OCI-LY1 (cell line): ENCODE data around the gene PGBD5.

ENCODE experiments used
- H2AFZ ChIP-seq: fragments of 200-600 bp; sonication (generic), shearing (Covaris generic); 2 replicates; pipeline ENCODE4 v1.6.0; 2014; ENCODE audit warnings: antibody characterized with exemption, mild to moderate bottlenecking, low read length
- H3F3A ChIP-seq: fragments of 200-600 bp; sonication (generic), shearing (Covaris generic); 2 replicates; pipeline ENCODE4 v1.6.0; 2014; ENCODE audit warnings: mild to moderate bottlenecking, antibody characterized with exemption, low read length, moderate library complexity; ENCODE audit not compliant: insufficient read depth
- H3K27ac ChIP-seq: fragments of 200-600 bp; sonication (generic); 2 replicates; pipeline ENCODE4 v1.5.1; 2014; ENCODE audit warnings: low read length, mixed run types, mild to moderate bottlenecking, low read depth; ENCODE audit not compliant: poor library complexity, severe bottlenecking
- H3K27me3 ChIP-seq: fragments of 200-600 bp; sonication (generic); 2 replicates; pipeline ENCODE4 v1.6.0; 2014; ENCODE audit warnings: antibody characterized with exemption, mild to moderate bottlenecking, low read length, moderate library complexity; ENCODE audit not compliant: insufficient read depth
- H3K36me3 ChIP-seq: fragments of 200-600 bp; sonication (generic); 2 replicates; pipeline ENCODE4 v1.6.1; 2014; ENCODE audit warnings: mild to moderate bottlenecking, antibody characterized with exemption, low read length, moderate library complexity, mixed read lengths; ENCODE audit not compliant: insufficient read depth
- H3K4me1 ChIP-seq: fragments of 200-600 bp; sonication (generic); 2 replicates; pipeline ENCODE4 v1.5.1; 2014; ENCODE audit warnings: mild to moderate bottlenecking, low read length, moderate library complexity; ENCODE audit not compliant: insufficient read depth, severe bottlenecking
- H3K4me2 ChIP-seq: fragments of 200-600 bp; sonication (generic), shearing (Covaris generic); 2 replicates; pipeline ENCODE4 v1.6.1; 2014; ENCODE audit warnings: low read length
- H3K4me3 ChIP-seq: fragments of 200-600 bp; sonication (generic); 2 replicates; pipeline ENCODE4 v1.5.1; 2014; ENCODE audit warnings: low read length, low read depth, mild to moderate bottlenecking, mixed read lengths; ENCODE audit not compliant: poor library complexity, severe bottlenecking
- H3K79me2 ChIP-seq: fragments of 200-600 bp; shearing (Covaris generic); 2 replicates; pipeline ENCODE4 v1.6.1; 2016; ENCODE audit warnings: mixed run types, low read length, mixed read lengths; ENCODE audit not compliant: insufficient read depth
- H3K9ac ChIP-seq: fragments of 200-600 bp; sonication (generic), shearing (Covaris generic); 2 replicates; pipeline ENCODE4 v1.6.1; 2014; ENCODE audit warnings: mild to moderate bottlenecking, low read length, mixed read lengths
- H3K9me2 ChIP-seq: fragments of 200-600 bp; sonication (generic), shearing (Covaris generic); 2 replicates; pipeline ENCODE4 v1.6.1; 2014; ENCODE audit warnings: low read depth, mild to moderate bottlenecking, low read length, mixed read lengths
- H3K9me3 ChIP-seq: fragments of 200-600 bp; shearing (Covaris generic); 2 replicates; pipeline ENCODE4 v1.6.1; 2014; ENCODE audit warnings: low read length, mixed read lengths
- H4K20me1 ChIP-seq: fragments of 200-600 bp; sonication (generic), shearing (Covaris generic); 2 replicates; pipeline ENCODE4 v1.6.0; 2016; ENCODE audit warnings: mild to moderate bottlenecking, low read length; ENCODE audit not compliant: insufficient read depth
- CTCF ChIP-seq: fragments of 200-600 bp; sonication (generic), shearing (Covaris generic); IDR thresholded peaks from 2 replicates; pipeline ENCODE4 v1.5.1; 2017; ENCODE audit warnings: mild to moderate bottlenecking, antibody characterized with exemption, low read length, moderate library complexity, mixed read lengths
- EZH2 ChIP-seq: fragments of 200-600 bp; sonication (generic), shearing (Covaris generic); IDR thresholded peaks from 2 replicates; pipeline ENCODE4 v1.8.0; 2017; ENCODE audit warnings: borderline replicate concordance, mixed run types, mild to moderate bottlenecking, antibody characterized with exemption, low read length, moderate library complexity, mixed read lengths

PGBD5 gene

GRCh38 chr1:230320804-230321203 is 105.3 kb downstream of the PGBD5 start:
- H3K4me3 ChIP-seq, result no peak overlapping the region
- H3F3A ChIP-seq, result no peaks in the 10 kb centered on the region
- H3K79me2 ChIP-seq, result no peaks in the 10 kb centered on the region
- H3K9me2 ChIP-seq, result no peaks in the 10 kb centered on the region
- no peaks in the 10 kb centered on the region for H4K20me1 ChIP-seq
- no peaks in the 10 kb centered on the region for H3K36me3 ChIP-seq
- no peak overlapping the region for H3K9ac ChIP-seq
- H3K4me2 ChIP-seq, result no peak overlapping the region
- H3K27me3 ChIP-seq, result 0 out of 2 replicates have a peak, but pooled peaks cover 5% of the 10 kb centered on the region
- H3K9me3 ChIP-seq, result no peaks in the 10 kb centered on the region
- H3K4me1 ChIP-seq, result no peaks in the 10 kb centered on the region
- H3K27ac ChIP-seq, result no peak overlapping the region
- TF ChIP-seq CTCF (no peak), EZH2 (no peak)
- no peak overlapping the region for H2AFZ ChIP-seq

GRCh38 chr1:230319014-230319747 is 107.0 kb downstream of the PGBD5 start:
- Histone ChIP-seq H3K9me2 (no peaks in the 10 kb centered on the region), H3K27me3 (0 out of 2 replicates have a peak, but pooled peaks cover 1% of the 10 kb centered on the region), H3F3A (no peaks in the 10 kb centered on the region), H2AFZ (no peak overlapping the region), H3K9ac (no peak overlapping the region), H3K9me3 (no peaks in the 10 kb centered on the region), H3K27ac (no peak overlapping the region), H3K4me1 (no peaks in the 10 kb centered on the region), H3K36me3 (no peaks in the 10 kb centered on the region), H4K20me1 (no peaks in the 10 kb centered on the region), H3K4me3 (no peak overlapping the region), H3K4me2 (no peak overlapping the region), H3K79me2 (no peaks in the 10 kb centered on the region)
- TF ChIP-seq CTCF (no peak), EZH2 (no peak)

DNA sequence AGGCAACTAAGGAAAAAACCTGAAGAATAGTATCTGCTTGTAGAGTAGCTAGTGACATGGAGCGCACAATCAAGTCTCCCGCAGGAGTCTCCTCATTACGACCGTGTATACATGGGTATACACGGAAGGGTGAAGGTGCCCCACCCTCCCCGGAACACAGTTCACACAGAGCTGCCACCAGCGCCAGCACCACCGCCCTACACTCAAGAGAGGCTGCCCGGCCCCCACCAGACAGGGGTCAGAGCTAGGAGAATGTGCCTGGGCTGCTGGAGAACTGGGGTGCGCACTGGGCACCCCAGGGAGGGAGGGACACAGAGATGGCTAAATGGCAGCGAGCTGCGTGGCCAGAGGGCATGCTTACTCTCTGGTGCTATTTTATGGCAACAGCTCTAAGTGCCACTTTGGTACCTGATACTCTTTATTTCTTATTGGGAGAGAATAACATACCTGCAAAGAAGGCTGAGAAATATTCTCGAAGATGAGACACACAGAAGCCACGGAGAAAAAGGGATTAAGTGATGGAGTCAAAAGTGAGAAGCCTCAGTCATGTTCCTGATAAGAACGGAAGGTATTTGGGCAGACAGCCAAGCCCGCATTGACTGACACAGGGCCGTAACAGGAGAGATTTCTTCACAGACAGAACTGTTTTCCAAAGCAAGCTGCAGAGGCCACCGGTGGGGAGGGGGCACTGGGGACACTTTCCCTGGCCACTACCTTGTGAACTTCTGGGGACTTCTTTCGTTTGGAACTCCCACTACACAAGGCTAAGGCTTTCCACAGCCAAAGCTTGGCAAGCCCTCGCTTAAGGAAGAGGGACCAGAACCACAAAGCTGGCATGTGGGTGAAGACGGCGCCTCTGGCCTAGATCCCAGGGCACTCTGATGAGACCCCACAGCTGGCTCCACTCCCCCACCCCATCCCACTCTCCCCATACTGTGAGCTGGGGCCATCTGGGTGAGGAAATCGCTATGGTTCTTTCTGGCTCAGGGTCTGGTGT is 108.0 kb downstream of the PGBD5 start:
- H3K9me2 ChIP-seq, result no peaks in the 10 kb centered on the region
- TF ChIP-seq CTCF (no peak), EZH2 (no peak)
- H3K4me3 ChIP-seq, result no peak overlapping the region
- H3K4me1 ChIP-seq, result no peaks in the 10 kb centered on the region
- no peak overlapping the region for H3K27ac ChIP-seq
- H3F3A ChIP-seq, result no peaks in the 10 kb centered on the region
- no peaks in the 10 kb centered on the region for H4K20me1 ChIP-seq
- no peaks in the 10 kb centered on the region for H3K27me3 ChIP-seq
- no peak overlapping the region for H3K9ac ChIP-seq
- no peak overlapping the region for H3K4me2 ChIP-seq
- H2AFZ ChIP-seq, result no peak overlapping the region
- no peaks in the 10 kb centered on the region for H3K36me3 ChIP-seq
- no peaks in the 10 kb centered on the region for H3K9me3 ChIP-seq
- no peaks in the 10 kb centered on the region for H3K79me2 ChIP-seq
